Skin of body (tissue), 2 donors: ENCODE results near the gene KRTDAP. TPM values are rescaled to one million over a fixed set of nuclear protein-coding genes. Genes with fewer than 3 reads are reported as not detected.
"Not testable (repeated sequence)": the region's sequence is repeated elsewhere in the genome, so short reads cannot be mapped to it uniquely, and the experiment has no call there.

Experiments used
- DNase-seq: peaks from one replicate; lab custom pipeline; 2025; lab: John Stamatoyannopoulos, UW
- total RNA-seq: library from RNA; depleted of rRNA; stranded (reverse); fragments of >200 nt; gene quantifications from one replicate; pipeline ENCODE4 v1.2.3, GENCODE V29; 2014

KRTDAP gene
- total RNA-seq, 1 donor from 2014 or later: 579 TPM

DNA sequence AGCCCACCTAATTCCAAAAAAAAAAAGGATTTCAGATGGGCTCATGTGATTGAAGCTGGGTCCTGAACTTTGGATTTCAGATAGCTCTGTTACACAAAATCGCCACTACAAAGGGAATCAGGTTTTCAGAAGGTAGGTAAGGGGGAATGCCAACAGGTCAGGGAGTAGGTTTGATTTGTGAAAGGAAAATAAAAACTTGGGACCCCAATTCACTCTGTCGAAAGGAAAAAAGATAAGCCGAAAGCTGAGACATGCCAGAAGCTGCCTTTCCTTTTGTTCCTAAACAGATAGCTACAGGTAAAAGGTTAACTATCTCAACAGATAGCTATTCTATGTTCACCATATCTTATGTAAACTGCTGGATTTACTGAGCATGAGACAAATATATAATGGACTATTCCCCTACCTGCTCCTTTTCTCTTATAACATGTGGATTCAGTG lies 4.0 kb downstream of the KRTDAP start:
- no peak for DNase-seq

DNA sequence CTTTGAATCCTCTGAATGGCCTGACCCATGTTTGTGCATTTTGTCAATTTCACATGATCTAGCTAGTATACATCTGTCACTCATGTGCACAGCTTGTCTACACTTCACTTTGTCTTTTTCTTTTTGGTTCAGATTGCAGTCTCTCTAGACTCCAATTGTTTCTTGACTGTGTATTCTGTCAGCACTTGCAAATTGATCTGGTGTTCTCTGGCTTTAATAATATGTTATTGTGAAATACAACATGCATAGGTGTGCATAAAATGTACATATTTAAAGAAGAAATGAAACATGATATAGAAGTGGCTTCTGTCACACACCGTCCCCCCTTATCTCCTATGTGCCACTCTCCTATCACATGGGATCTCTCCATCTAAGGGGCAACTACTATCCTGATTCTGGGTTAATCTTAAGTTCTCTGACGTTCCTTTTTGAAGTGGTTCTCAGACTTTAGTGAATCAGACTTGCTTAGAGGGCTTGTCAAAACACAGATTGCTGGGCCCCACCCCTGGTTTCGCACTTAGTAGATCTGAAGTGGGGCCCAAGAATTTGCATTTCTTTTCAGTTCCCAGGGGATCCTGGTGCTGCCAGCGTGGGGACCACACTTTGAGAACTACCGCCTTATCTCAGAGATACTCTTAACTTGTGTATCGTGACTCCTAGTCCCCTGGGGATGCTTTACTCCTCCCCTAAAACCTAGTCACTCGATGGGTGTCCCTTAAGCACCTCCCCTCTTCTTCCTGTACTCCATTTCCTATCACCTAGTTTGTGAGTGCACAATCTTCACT lies 5.8 kb downstream of the KRTDAP start:
- no peak for DNase-seq

DNA sequence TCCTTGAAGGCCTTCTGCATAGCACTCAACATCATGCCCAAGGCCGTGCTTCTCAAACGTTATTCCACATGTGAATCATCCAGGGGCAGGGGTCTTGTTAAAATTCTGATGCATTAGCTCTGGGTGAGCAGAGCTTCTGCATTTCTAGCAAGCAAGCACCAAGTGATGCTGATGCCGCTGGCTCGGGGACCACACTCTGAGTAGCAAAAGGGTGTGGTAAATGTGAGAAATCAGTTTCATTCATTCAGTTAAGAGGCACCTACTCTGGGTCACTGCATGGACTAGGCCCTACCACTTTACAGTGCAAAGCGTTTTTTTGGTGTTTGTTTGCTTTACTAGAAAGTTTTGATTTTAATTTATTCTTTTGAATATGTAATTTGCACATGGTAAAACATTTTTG lies 7.2 kb downstream of the KRTDAP start:
- no peak for DNase-seq

DNA sequence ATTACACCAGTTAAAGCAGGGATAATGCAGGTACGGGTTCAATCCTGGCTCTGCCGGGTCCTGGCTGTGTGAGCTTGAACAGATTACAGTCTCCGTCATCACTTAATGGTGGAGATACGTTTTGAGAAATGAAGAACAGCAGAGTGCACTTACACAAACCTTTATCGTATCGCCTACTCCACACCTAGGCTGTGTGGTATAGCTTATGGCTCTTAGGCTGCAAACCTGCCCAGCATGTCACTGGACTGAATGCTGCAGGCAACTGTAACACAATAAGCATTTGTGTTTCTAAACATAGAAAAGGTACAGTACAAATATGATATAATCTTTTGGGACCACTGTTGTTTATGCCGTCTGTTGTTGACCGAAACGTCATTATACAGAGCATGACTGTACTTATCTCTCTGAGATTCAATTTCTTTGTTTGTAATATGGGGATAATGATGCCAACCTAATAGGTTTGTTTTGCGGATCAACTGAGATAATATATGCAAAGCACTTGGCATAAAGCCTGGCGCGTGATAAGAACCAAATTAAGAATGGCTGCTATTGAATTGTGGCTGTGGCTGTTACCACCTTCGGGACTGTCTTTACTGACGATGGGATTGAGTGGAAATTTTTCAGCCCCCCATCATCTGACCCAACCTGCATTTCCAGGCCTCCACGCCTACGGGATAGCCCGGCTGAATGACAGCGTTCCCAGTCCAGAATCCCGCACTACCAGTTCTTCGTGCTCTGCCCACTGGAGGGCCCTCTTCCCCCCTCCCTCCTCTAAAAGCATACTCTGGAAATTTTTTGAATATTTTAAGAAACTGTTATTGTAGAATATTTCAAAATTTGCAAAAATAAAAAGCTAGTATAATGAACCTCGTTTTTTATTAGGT lies 11.2 kb downstream of the KRTDAP start:
- DNase-seq: no peak

DNA sequence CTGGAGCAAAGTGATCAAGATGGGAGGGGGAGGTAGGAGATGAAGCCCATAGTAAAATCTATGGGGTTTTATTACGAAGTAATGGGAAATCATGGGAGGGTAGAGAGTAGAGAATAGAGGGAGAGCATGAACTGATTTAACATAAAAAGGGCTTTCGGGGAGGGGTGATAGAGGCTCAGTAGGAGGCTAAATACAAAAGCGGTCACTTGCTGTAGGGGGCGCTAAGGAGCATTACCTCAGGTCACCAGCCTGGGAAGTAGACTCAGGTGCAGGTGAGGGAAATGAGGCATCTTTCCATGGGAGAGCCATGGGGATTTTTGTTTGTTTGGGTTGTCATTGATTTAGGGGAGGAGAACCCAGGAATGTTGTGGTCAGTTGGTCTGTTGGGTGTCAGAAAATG lies 14.1 kb downstream of the KRTDAP start:
- no peak for DNase-seq

DNA sequence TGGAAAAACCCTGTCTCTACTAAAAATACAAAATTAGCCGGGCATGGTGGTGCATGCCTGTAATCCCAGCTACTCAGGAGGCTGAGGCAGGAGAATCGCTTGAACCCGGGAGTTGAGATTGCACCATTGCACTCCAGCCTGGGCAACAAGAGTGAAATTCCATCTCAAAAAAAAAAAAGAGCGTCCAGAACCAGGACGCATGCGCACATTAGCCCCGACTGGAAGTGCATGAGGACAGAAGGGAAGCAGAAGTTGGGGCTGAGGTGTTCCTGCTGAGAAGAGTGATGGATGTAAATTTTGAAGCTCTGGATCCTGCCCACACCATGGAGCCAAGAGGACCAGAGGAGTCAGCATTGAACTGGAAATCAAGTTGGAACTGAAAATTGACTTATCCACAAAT lies 15.7 kb downstream of the KRTDAP start:
- DNase-seq: not testable (repeated sequence)

DNA sequence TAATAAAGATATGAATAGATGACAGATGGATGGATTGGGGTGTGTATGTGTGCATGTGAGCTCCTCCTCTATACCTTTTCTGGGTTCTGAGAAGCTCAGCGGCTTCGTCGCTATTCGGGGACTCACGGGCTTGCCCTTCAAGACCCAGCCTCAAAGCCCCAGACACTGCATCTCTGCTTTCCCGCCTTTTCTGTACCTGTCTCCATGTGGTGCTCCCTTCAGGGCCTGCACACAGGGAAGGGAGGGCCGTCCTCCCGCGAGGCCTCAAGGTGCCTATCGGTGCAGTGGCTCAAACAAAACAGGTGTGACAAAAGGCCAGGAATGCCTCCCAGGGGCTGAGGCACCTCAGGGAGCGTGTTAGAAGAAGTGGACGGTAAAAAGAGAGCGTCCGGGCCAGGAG lies 16.2 kb downstream of the KRTDAP start:
- no peak for DNase-seq

DNA sequence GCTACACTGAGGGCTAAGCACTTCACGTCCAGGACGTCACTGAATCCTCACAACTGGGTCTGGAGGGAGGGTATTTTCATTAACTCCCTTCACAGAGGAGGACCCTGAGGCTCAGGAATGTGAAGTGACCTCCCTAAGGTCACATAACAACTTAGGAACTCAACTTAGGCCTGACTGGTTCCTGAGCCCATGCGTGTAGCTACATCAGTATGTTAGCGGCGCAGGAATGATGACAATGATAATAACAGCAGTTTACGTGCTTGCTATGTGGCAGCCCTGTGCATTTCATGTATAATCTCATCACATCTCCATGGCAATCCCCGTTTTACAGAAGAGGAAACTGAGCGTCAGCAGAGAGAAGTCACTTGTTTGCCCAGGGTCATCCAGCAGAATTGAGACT lies 18.3 kb downstream of the KRTDAP start:
- no peak for DNase-seq

DNA sequence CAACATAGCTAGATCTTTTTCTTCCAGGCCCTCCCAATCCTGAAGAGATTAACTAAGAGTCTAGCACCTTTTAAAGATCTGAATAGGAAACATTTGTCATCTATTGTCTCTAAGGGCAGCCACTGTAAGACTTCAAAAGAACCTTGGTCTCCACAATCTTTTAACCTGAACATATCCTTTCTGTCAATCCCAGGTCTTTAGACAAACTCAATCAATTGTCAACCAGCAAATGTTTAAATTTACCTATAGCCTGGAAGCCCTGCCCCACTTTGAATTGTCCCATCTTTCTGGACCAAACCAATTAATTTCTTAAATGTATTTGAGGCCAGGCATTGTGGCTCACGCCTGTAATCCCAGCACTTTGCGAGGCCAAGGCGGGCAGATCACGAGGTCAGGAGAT lies 19.2 kb downstream of the KRTDAP start:
- DNase-seq: not testable (repeated sequence)

DNA sequence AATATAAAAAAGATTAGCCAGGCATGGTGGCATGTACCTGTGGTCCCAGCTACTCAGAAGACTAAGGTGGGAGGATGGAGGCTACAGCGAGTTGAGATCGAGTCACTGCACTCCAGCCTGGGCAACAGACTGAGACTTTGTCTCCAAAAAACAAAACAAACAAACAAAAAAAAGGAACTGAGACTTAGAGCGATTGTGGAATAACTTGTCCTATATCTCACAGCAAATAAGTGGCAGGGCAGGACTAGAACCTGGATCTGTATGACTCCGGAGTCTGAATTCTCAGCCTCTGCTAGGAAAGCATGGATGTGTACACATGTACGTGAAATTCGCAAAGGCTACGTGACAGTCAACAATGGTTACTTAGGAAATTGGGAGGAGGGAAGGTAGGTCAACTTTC lies 20.1 kb downstream of the KRTDAP start:
- no peak for DNase-seq

DNA sequence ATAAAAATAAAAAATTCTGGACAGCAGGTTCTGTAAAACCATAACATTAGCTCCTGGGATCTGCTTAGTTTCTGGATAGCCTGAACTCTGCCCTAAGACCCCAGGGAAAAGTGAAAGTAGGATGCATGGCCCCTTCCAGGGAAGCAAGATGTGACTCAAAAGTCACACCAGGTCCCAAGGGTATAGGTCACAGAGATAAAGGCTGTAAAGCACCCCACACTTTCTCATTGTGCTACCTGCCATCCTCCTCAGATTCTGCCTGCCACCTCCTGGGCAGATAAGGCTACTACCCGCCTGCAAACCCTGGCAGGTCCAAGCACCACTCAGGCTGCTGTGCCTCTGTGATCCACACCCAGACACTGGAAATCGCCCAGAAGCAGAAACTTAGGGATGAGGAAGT lies 21.6 kb downstream of the KRTDAP start:
- DNase-seq: no peak

DNA sequence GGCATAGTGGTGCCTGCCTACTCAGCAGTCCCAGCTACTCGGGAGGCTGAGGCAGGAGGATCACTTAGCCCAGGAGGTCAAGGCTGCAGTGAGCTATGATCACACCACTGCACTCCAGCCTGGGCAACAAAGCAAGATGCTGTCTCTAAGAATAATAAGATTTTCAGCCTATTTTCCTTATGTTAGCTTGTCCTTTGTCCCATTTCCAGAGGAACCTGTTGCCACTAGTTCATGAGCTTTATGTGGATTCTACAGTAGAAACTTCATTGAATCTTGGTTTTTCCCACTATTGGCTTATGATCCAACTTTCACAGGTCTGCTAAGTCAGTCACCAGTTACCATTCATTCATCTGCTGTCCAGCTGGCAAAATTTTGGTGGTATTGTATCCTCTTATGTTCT lies 24.0 kb downstream of the KRTDAP start:
- no peak for DNase-seq

DNA sequence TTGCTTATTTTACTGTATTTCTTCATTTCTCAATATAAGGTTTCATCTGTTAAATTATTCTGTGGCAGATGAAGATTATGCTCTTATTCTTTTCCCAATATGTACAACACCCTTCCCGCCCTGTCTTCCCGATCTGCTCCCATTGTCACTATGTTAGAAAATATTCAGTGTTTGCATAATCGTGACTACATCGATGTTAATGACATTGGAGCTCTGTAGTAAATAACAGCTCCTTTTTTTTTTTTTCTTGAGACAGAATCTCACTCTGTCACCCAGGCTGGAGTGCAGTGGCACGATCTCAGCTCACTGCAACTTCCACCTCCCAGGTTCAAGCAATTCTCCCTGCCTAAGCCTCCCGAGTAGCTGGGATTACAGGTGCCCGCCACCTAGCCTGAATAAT lies 27.3 kb downstream of the KRTDAP start:
- DNase-seq: not testable (repeated sequence)

DNA sequence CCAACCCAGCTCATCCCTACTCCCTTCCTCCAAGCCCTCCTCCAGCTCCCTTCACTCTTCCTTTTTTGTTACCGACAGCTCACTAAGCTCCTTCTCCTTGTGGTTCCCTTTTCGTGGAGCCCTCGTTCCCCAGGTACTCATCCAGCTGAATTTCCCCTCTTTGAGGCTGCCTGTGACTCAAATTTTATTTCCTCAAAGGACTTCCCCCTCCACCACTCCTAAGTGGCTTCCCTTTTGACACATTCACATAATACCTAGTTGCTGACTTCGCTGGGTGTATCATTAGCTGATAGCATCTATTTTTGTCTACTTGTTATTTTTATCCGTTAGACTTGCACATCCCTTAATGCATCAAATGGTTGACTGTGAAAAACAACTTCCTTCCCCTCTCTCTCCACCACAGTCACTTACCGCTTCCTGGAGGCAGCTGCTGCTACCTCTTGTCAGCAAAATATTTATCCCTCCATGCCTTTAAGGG lies 27.7 kb downstream of the KRTDAP start:
- DNase-seq: peak; percentile 6

DNA sequence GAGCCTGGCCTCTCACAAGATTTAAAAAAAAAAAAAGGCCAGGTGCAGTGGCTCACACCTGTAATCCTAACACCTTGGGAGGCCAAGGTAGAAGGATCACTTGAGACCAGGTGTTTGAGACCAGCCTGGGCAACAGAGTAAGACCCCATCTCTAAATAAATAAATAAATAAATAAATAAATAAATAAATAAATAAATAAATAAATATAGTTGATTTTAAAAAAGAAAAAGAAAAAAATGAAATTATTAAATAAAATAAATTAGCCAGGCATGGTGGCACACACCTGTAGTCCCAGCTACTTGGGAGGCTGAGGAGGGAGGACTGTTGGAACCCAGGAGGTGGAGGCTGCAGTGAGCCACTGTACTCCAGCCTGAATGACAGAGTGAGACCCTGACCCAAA lies 28.5 kb downstream of the KRTDAP start:
- not testable (repeated sequence) for DNase-seq

DNA sequence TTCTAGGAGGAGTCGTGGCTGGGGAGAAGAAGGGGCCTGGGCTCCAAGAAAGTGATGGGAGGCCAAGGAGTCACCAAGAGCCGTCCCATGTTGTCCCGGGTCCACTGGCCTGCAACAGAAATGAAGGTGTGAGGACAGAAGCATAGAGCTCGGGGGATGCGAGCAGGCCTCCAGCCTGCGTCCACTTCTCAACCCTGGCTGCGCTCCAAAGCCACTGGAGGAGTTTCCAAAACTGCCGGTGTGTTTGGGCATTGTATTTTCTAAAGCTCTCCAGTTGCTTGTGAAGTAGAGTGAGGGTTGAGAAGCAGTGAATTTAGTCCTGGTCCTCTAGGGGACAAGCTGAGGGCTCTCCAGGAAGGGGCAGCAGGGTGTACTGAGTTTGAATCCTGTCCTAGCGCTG lies 29.2 kb downstream of the KRTDAP start:
- no peak for DNase-seq

DNA sequence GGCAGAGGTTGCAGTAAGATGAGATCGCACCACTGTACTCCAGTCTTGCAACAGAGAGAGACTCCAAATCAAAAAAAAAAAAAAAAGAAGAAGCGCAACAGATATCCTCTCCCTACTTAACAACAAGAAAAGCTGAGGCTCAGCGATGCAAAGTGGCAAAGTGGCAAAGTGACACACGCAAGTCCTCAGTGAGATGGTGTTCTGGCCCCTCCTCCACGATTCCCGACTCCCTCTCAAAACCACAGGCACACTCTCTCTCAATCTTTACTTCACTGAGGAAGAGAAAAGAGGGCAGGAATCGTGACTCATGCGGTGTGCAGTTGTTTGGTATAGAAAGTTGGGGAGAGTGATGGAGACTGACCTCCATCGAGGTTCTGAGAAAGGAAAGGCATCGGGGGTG lies 29.7 kb downstream of the KRTDAP start:
- DNase-seq: no peak

DNA sequence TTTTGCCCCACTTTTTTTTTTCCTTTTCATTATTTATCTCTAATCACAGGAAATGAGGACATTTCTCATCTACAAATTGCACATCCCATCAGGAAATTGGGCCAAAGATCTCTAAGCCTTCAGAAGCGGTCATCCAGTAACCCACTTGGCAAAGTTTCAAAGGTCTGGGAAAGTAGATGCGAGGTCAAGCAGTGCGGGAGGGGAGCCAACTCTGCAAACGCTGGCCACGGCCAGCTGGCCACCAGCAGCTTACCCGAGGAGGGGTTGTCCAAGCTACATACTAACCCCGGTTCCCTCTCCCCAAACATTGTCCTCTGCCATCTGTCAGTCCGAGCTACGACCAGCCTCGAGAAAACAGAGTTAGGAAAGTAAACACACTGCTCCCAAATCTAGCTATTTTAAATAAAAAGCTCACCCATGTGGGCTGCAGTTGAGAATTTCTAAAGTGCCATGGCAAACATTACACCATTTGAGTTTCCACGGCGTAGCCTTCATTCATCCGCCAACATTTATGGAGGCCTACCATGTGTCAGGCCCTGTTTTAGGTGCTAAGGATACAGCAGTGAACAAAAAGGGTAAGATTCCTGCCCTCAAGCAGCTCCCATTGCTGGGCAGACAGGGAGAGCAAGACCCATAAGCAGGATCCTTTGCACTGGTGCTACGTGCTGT lies 30.7 kb downstream of the KRTDAP start:
- peak; percentile 60 for DNase-seq

DNA sequence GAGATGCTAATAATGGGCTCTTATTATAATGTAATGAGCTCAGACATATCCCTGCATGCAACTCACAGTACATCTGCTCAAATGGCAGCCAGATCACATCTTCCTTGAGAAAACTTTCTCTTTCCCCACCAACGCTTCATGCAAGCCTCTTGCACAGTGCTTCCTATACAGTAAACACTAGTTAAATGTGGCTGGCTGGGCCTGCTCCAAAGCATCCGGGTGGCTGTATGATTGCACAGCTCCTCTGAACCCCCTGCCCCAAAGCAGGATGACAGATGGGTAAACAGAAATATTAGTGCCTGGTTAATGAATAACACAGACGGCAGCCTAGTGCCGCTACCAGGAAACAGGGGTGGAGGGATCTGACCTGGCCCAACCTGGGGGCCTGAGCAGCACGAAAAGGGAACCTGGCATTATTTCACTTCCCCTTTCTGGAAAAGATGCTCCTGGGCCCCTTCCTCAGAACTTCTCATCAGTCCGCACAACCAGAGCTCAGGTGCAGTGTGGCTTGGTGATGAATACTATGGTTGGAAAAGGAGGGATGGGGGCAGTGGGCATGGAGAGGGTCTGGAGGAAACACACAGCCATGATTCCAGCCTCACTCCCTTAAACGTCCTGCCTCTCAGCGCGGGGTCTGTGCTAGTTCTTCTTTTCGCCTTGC lies 31.4 kb downstream of the KRTDAP start:
- no peak for DNase-seq

DNA sequence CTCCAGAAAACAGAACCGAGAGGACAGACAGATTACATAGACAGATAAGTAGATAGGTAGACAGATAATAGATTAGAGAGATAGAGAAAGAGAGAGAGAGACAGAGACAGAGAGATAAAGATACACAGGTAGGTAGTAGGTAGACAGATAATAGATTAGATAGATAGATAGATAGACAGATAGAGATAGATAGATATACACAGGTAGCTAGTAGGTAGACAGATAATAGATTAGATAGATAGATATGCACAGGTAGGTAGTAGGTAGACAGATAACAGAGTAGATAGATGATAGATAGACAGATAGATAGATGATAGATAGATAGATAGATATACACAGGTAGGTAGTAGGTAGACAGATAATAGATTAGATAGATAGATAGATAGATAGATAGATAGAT lies 32.1 kb downstream of the KRTDAP start:
- DNase-seq: no peak

DNA sequence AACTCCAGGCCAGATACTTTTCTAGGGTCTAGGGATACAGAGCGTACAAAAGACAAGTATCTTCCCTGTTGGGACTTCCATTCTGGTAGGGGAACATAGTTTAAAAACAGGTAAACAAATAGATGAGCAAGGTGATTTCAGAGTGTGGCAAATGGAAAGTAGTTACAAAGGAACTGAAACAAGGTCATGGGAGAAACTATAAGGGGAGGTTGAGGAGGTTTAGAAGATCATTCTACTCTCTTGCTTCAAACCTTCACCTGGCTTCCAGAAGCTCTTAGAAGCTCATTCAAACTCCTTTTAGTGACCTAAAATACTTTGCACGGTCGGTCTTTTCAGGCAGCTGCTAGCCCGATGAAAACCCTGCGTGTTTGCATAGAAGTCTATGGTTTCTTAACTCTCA lies 33.1 kb downstream of the KRTDAP start:
- no peak for DNase-seq
